H9 (cell line): ENCODE measurements around the gene JAKMIP3. TPM values are rescaled to one million over a fixed set of nuclear protein-coding genes. Genes with fewer than 3 reads are reported as not detected.
A peak's percentile ranks its signal among the peaks of the same experiment; 100 is the strongest.

Experiments
- DNase-seq: peaks from one replicate; pipeline ENCODE4 v3.0.0-alpha.2; 2017
- H2AFZ ChIP-seq: one replicate; pipeline ENCODE4 v1.6.1; 2013; ENCODE audit warnings: mild to moderate bottlenecking, low read length, control low read depth, moderate library complexity
- H2AK5ac ChIP-seq: 2 replicates; pipeline ENCODE4 v1.6.1; 2013; ENCODE audit warnings: low read length, control low read depth, mixed read lengths; ENCODE audit not compliant: insufficient read length
- H2BK120ac ChIP-seq: one replicate; pipeline ENCODE4 v1.6.1; 2013; ENCODE audit warnings: low read depth, mild to moderate bottlenecking, low read length, control low read depth, inconsistent platforms; ENCODE audit not compliant: poor library complexity, severe bottlenecking
- H2BK12ac ChIP-seq: 2 replicates; pipeline ENCODE4 v1.6.1; 2013; ENCODE audit warnings: low read length, control low read depth, mixed read lengths, low read depth; ENCODE audit not compliant: insufficient read length
- H2BK15ac ChIP-seq: 2 replicates; pipeline ENCODE4 v1.6.1; 2013; ENCODE audit warnings: low read depth, low read length, control low read depth
- H2BK20ac ChIP-seq: one replicate; pipeline ENCODE4 v1.6.1; 2013; ENCODE audit warnings: low read depth, mild to moderate bottlenecking, low read length, control low read depth, inconsistent platforms; ENCODE audit not compliant: poor library complexity, severe bottlenecking
- H2BK5ac ChIP-seq: 2 replicates; pipeline ENCODE4 v1.6.1; 2013; ENCODE audit warnings: low read length, control low read depth, mixed read lengths; ENCODE audit not compliant: insufficient read length
- H3K14ac ChIP-seq: 2 replicates; pipeline ENCODE4 v1.6.1; 2013; ENCODE audit warnings: low read length, control low read depth; ENCODE audit not compliant: insufficient read depth
- H3K18ac ChIP-seq: 2 replicates; pipeline ENCODE4 v1.6.1; 2013; ENCODE audit warnings: low read depth, mild to moderate bottlenecking, mixed read lengths, low read length, control low read depth; ENCODE audit not compliant: insufficient read length
- H3K23ac ChIP-seq: 2 replicates; pipeline ENCODE4 v1.6.1; 2013; ENCODE audit warnings: low read length, control low read depth, mixed read lengths, low read depth; ENCODE audit not compliant: insufficient read length
- H3K23me2 ChIP-seq: 2 replicates; pipeline ENCODE4 v1.6.1; 2013; ENCODE audit warnings: low read depth, mild to moderate bottlenecking, mixed read lengths, low read length, control low read depth; ENCODE audit not compliant: insufficient read length, poor library complexity, severe bottlenecking
- H3K27ac ChIP-seq: 2 replicates; pipeline ENCODE4 v1.5.1; 2013; ENCODE audit warnings: low read length, control low read depth, mixed read lengths, low read depth; ENCODE audit not compliant: insufficient read length
- H3K27me3 ChIP-seq: 2 replicates; pipeline ENCODE4 v1.6.1; 2013; ENCODE audit warnings: low read length, control low read depth, inconsistent platforms; ENCODE audit not compliant: insufficient read depth
- H3K4ac ChIP-seq: 2 replicates; pipeline ENCODE4 v1.6.1; 2013; ENCODE audit warnings: low read depth, mild to moderate bottlenecking, control low read depth, inconsistent platforms, low read length, moderate library complexity
- H3K4me1 ChIP-seq: 2 replicates; pipeline ENCODE4 v1.6.1; 2013; ENCODE audit warnings: low read length, control low read depth, inconsistent platforms; ENCODE audit not compliant: insufficient read depth
- H3K4me2 ChIP-seq: 2 replicates; pipeline ENCODE4 v1.6.1; 2013; ENCODE audit warnings: low read length, control low read depth, mixed read lengths; ENCODE audit not compliant: insufficient read length, insufficient read depth
- H3K56ac ChIP-seq: 2 replicates; pipeline ENCODE4 v1.6.1; 2013; ENCODE audit warnings: low read depth, mild to moderate bottlenecking, mixed read lengths, low read length, control low read depth; ENCODE audit not compliant: insufficient read length
- H3K79me1 ChIP-seq: 2 replicates; pipeline ENCODE4 v1.6.1; 2013; ENCODE audit warnings: low read depth, mild to moderate bottlenecking, moderate library complexity, low read length, control low read depth, inconsistent platforms; ENCODE audit not compliant: insufficient read depth, poor library complexity, severe bottlenecking
- H3K79me2 ChIP-seq: 2 replicates; pipeline ENCODE4 v1.6.1; 2013; ENCODE audit warnings: low read length, control low read depth, inconsistent platforms; ENCODE audit not compliant: insufficient read depth
- H3K9ac ChIP-seq: 2 replicates; pipeline ENCODE4 v1.6.1; 2013; ENCODE audit warnings: low read length, control low read depth, mixed read lengths; ENCODE audit not compliant: insufficient read length; ENCODE audit errors: extremely low read depth
- H3K9me3 ChIP-seq: one replicate; pipeline ENCODE4 v1.6.1; 2013; ENCODE audit warnings: low read depth, low read length, inconsistent platforms; ENCODE audit not compliant: control insufficient read depth
- H3T11ph ChIP-seq: one replicate; pipeline ENCODE4 v1.6.1; 2013; ENCODE audit warnings: mild to moderate bottlenecking, low read length, control low read depth, inconsistent platforms
- H4K20me1 ChIP-seq: one replicate; pipeline ENCODE4 v1.6.1; 2013; ENCODE audit not compliant: control insufficient read depth, insufficient read length, insufficient read depth
- H4K5ac ChIP-seq: 2 replicates; pipeline ENCODE4 v1.6.1; 2013; ENCODE audit warnings: low read depth, mild to moderate bottlenecking, mixed read lengths, low read length, control low read depth; ENCODE audit not compliant: insufficient read length
- H4K8ac ChIP-seq: replicated peaks from 2 replicates; pipeline ENCODE4 v1.6.1; 2013; ENCODE audit warnings: low read length, control low read depth, mixed read lengths, low read depth; ENCODE audit not compliant: insufficient read length
- H4K91ac ChIP-seq: 2 replicates; pipeline ENCODE4 v1.6.1; 2013; ENCODE audit warnings: low read depth, mild to moderate bottlenecking, moderate library complexity, mixed read lengths, low read length, control low read depth; ENCODE audit not compliant: insufficient read length
- H3K27ac Mint-ChIP-seq, 3 experiments: 2 replicates in 2 of 3; 3 replicates in 1 of 3; pipeline ENCODE4 v1.8.0; 2020 to 2021; ENCODE audit warnings: mixed read lengths in 3 of 3, mild to moderate bottlenecking in 1 of 3, moderate library complexity in 1 of 3
- H3K27me3 Mint-ChIP-seq: 2 replicates; pipeline ENCODE4 v1.8.0; 2021; ENCODE audit warnings: low read depth, mild to moderate bottlenecking, moderate library complexity, mixed read lengths
- H3K36me3 Mint-ChIP-seq, 3 experiments: 2 replicates in 2 of 3; 3 replicates in 1 of 3; pipeline ENCODE4 v1.8.0; 2020 to 2021; ENCODE audit warnings: low read depth in 3 of 3, mixed read lengths in 3 of 3; ENCODE audit not compliant: insufficient read depth in 1 of 3
- H3K4me1 Mint-ChIP-seq, 2 experiments: 2 replicates each; pipeline ENCODE4 v1.8.0; 2020; ENCODE audit warnings: mixed read lengths in 2 of 2
- H3K4me3 Mint-ChIP-seq, 2 experiments: 2 replicates in 1 of 2; 3 replicates in 1 of 2; pipeline ENCODE4 v1.8.0; 2020 to 2021; ENCODE audit warnings: mild to moderate bottlenecking in 2 of 2, mixed read lengths in 2 of 2, moderate library complexity in 1 of 2
- H3K9me3 Mint-ChIP-seq, 2 experiments: 2 replicates in 1 of 2; 3 replicates in 1 of 2; pipeline ENCODE4 v1.8.0; 2020; ENCODE audit warnings: mild to moderate bottlenecking in 2 of 2, mixed read lengths in 2 of 2, moderate library complexity in 1 of 2
- WGBS: extraction: QIAGEN DNeasy Blood & Tissue Kit; methylation state at CpG from one replicate; pipeline ENCODE4 v1.1.7; 2013; ENCODE audit warnings: missing lambda C conversion rate, low lambda C conversion rate, mixed read lengths; ENCODE audit not compliant: insufficient read length; ENCODE audit errors: extremely low coverage; 5-methylcytosine and 5-hydroxymethylcytosine counted together
- total RNA-seq: library from RNA; stranded (reverse); gene quantifications from 2 replicates; pipeline ENCODE4 v1.2.1, GENCODE V29; 2021
- TF ChIP-seq, protein P1 (sequence below): fragments of 200-600 bp; sonication (generic); conservative IDR thresholded peaks from 3 replicates; pipeline ENCODE4 v1.8.0; 2021; ENCODE audit warnings: antibody characterized with exemption, mild to moderate bottlenecking

The JAKMIP3 gene
- total RNA-seq, 1 experiment from 2014 or later = 0.50 TPM

DNA sequence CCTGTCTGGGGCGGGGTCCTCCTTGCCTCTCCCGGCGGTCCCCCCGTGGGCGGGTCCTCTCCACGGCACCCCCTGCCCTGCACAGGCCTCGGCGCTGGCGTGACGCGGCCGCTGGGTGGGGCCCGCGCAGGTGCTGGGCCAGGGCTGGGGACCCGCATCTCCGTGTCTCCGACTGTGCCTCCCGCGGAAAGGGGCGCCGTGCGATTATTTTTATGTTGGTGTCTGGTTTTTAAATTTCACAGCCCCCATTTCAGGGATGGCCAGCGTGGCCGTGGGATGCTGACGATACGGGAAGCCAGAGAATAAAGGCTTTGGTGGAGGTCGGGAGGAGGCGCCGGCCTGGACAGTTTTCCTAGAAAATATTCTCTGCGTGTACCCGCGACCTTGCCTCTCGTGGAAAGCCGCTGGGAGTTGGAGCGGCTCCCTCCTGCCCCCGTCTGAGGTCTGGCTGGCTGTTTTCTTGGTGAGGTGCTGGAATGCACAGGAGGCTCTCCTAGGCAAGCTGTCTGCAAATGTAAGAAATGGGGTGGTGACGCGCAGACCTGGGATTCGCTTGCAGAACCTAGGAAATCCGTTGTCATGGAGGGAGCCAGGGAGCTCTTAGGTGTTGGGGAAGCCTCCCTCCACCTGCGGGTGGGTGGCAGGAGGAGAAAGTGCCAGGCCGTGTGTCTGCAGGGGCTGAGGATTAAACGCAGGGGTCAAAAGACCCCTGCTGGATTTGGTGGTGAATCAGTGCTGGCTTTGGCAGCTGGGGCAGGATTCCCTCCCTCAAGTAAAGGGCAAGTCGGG, 28.7 kb upstream of the JAKMIP3 start:
- no CpG with 5 or more reads among the region's 44 CpGs for WGBS
- no peak overlapping the region for H3K4ac ChIP-seq
- no peaks in the 10 kb centered on the region; the same call in 1 of the 2 replicates for H3K4me1 ChIP-seq
- no peak overlapping the region for H2BK12ac ChIP-seq
- peaks cover 16% of the 10 kb centered on the region; the same call in 1 of the 2 replicates for H3K27me3 ChIP-seq
- no peak overlapping the region for H2BK120ac ChIP-seq
- no peaks in the 10 kb centered on the region for H4K20me1 ChIP-seq
- Mint-ChIP-seq H3K4me1 (peaks cover 17 to 30% of the 10 kb centered on the region in 2 experiments), H3K27me3 (peaks cover 71% of the 10 kb centered on the region), H3K36me3 (peaks cover 0 to 2% (median 0%) of the 10 kb centered on the region in 3 experiments; a peak in 2 of 7 replicates), H3K4me3 (peak overlapping the region; percentile 68 to 80), H3K9me3 (peaks cover 0 to under 1% of the 10 kb centered on the region in 2 experiments; a peak in 2 of 5 replicates), H3K27ac (peak overlapping the region in 2 of 3 experiments; percentile 36 to 76; a peak in 2 of 7 replicates)
- H2BK15ac ChIP-seq = no peak overlapping the region
- H3K18ac ChIP-seq = no peak overlapping the region
- peak; percentile 71 for DNase-seq
- H3K23ac ChIP-seq = no peak overlapping the region
- H3K79me1 ChIP-seq = no peaks in the 10 kb centered on the region
- no peak overlapping the region for H4K91ac ChIP-seq
- H3K4me2 ChIP-seq = peak overlapping the region; percentile 89
- peaks cover 16% of the 10 kb centered on the region for H3K23me2 ChIP-seq
- H3T11ph ChIP-seq = no peak overlapping the region
- no peak overlapping the region for H4K8ac ChIP-seq
- no peak overlapping the region for H2BK20ac ChIP-seq
- no peak overlapping the region for H3K27ac ChIP-seq
- no peak overlapping the region for H3K56ac ChIP-seq
- no peaks in the 10 kb centered on the region for H3K9me3 ChIP-seq
- TF ChIP-seq, protein P1, sequence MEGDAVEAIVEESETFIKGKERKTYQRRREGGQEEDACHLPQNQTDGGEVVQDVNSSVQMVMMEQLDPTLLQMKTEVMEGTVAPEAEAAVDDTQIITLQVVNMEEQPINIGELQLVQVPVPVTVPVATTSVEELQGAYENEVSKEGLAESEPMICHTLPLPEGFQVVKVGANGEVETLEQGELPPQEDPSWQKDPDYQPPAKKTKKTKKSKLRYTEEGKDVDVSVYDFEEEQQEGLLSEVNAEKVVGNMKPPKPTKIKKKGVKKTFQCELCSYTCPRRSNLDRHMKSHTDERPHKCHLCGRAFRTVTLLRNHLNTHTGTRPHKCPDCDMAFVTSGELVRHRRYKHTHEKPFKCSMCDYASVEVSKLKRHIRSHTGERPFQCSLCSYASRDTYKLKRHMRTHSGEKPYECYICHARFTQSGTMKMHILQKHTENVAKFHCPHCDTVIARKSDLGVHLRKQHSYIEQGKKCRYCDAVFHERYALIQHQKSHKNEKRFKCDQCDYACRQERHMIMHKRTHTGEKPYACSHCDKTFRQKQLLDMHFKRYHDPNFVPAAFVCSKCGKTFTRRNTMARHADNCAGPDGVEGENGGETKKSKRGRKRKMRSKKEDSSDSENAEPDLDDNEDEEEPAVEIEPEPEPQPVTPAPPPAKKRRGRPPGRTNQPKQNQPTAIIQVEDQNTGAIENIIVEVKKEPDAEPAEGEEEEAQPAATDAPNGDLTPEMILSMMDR = no peak
- no peak overlapping the region for H4K5ac ChIP-seq
- no peak overlapping the region for H3K9ac ChIP-seq
- H2AK5ac ChIP-seq = no peak overlapping the region
- no peak overlapping the region for H2BK5ac ChIP-seq
- no peak overlapping the region for H2AFZ ChIP-seq
- H3K14ac ChIP-seq = no peak overlapping the region
- no peaks in the 10 kb centered on the region for H3K79me2 ChIP-seq
